Ovary (tissue), 3 donors: ENCODE data around the gene NDST1.

Experiments used
- CTCF ChIP-seq, 3 donors: fragments of 450-650 bp in 2 of 3; fragments of 200-600 bp in 1 of 3; IDR thresholded peaks; one replicate each; pipeline versions ENCODE4 v1.5.1 to v1.8.0; 2016 to 2022; ENCODE audit warnings: antibody characterized with exemption in 3 of 3, mild to moderate bottlenecking in 1 of 3
- POLR2A ChIP-seq: fragments of 450-650 bp; IDR thresholded peaks from one replicate; pipeline ENCODE4 v1.6.1; 2017; ENCODE audit warnings: antibody characterized with exemption, mild to moderate bottlenecking, moderate library complexity
- donor health status: DM: no; HTN: no; CAD: no.

DNA sequence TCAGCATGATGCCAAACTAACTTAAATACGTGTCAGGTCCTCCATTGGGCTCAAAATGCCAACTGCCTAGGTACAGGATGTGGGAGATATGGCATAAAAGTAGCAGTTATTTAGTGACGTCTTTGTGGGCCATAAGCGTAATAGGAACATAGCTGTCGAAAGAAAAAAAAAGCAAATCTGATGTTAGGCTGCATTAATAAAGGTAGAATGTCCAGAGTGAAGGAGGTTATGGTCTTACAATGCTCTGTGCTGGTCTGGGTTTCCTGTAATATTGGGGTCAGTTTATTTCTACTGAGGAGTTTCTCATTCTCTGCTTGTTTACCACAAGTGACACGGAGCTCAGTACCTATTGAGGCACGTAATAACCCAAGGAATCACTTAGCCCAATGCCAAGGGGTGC lies 99.2 kb downstream of the NDST1 start:
- TF ChIP-seq POLR2A (no peak), CTCF (IDR thresholded peaks at IDR 0.05) (no peak)
